Measurements from ENCODE around the gene PRLR. TPM values are rescaled to one million over a fixed set of nuclear protein-coding genes. Genes with fewer than 3 reads are reported as not detected.
"Not testable (repeated sequence)": the region's sequence is repeated elsewhere in the genome, so short reads cannot be mapped to it uniquely, and the experiment has no call there.

The PRLR gene
- polyA plus RNA-seq, 1 donor from 2014 or later = 0.50 TPM

DNA sequence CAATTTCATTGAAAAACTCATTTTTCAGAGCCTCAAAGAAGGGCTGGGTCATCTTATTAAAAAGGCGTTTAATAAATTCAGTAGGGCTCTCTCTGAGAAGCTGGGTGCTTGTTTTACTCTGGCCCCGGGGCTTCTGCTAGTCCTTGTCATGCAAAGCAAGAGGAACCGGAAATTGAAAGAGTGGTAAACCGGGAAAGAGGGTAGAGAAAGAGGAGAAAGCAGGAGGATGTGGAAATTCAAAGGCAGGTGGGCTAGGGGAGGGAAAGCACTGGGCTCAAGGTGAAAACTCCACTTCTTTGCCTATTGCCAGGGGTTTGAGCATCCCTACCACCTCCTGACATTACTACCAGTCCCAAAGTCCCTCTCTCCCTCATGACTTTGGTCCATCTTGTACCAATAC, 118.0 kb downstream of the PRLR start:
- H2AFZ ChIP-seq (ENCODE audit: low read depth, low read length) = no peak overlapping the region
- no peak overlapping the region for H3K4me2 ChIP-seq (ENCODE audit: low read length)

DNA sequence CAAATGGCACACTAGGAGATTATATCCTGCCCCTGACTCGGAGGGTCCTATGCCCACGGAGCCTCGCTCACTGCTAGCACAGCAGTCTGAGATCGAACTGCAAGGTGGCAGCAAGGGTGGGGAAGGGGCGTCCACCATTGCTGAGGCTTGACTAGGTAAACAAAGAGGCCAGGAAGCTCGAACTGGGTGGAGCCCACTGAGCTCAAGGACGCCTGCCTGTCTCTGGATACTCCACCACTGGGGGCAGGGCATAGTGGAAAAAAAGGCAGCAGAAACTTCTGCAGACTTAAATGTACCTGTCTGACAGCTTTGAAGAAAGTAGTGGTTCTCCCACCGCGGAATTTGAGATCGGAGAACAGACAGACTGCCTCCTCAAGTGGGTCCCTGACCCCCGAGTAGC, 125.7 kb downstream of the PRLR start:
- not testable (repeated sequence) for H4K20me1 ChIP-seq (ENCODE audit: insufficient read depth); H3K27ac ChIP-seq (ENCODE audit: low read length); H3K9ac ChIP-seq (ENCODE audit: low read length); H3K4me2 ChIP-seq (ENCODE audit: low read length); H3K79me2 ChIP-seq (replicated peaks; ENCODE audit: insufficient read depth, low read length); H3K4me3 ChIP-seq (ENCODE audit: low read length); H3K9me3 ChIP-seq (ENCODE audit: low read length); H3F3A ChIP-seq (ENCODE audit: insufficient read depth, low read length, poor library complexity, severe bottlenecking); H3K27me3 ChIP-seq (ENCODE audit: insufficient read depth, low read depth, low read length); H3K9me2 ChIP-seq (ENCODE audit: insufficient read depth, low read length); H3K36me3 ChIP-seq (ENCODE audit: insufficient read depth, low read length); H2AFZ ChIP-seq (ENCODE audit: low read depth, low read length)

More for the DNA sequence above, 118.0 kb downstream of the PRLR start:
- no peaks in the 10 kb centered on the region for H3K9me3 ChIP-seq (ENCODE audit: low read length)
- TF ChIP-seq EZH2 (IDR thresholded peaks at IDR 0.05; ENCODE audit: borderline replicate concordance, insufficient read depth, low read length, poor library complexity, severe bottlenecking) = no peak
- TF ChIP-seq, protein P1, sequence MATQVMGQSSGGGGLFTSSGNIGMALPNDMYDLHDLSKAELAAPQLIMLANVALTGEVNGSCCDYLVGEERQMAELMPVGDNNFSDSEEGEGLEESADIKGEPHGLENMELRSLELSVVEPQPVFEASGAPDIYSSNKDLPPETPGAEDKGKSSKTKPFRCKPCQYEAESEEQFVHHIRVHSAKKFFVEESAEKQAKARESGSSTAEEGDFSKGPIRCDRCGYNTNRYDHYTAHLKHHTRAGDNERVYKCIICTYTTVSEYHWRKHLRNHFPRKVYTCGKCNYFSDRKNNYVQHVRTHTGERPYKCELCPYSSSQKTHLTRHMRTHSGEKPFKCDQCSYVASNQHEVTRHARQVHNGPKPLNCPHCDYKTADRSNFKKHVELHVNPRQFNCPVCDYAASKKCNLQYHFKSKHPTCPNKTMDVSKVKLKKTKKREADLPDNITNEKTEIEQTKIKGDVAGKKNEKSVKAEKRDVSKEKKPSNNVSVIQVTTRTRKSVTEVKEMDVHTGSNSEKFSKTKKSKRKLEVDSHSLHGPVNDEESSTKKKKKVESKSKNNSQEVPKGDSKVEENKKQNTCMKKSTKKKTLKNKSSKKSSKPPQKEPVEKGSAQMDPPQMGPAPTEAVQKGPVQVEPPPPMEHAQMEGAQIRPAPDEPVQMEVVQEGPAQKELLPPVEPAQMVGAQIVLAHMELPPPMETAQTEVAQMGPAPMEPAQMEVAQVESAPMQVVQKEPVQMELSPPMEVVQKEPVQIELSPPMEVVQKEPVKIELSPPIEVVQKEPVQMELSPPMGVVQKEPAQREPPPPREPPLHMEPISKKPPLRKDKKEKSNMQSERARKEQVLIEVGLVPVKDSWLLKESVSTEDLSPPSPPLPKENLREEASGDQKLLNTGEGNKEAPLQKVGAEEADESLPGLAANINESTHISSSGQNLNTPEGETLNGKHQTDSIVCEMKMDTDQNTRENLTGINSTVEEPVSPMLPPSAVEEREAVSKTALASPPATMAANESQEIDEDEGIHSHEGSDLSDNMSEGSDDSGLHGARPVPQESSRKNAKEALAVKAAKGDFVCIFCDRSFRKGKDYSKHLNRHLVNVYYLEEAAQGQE (IDR thresholded peaks at IDR 0.05; ENCODE audit: borderline replicate concordance) = no peak
- TF ChIP-seq TAF1 (IDR thresholded peaks at IDR 0.05; ENCODE audit: low read depth) = no peak
- TF ChIP-seq, protein P2, sequence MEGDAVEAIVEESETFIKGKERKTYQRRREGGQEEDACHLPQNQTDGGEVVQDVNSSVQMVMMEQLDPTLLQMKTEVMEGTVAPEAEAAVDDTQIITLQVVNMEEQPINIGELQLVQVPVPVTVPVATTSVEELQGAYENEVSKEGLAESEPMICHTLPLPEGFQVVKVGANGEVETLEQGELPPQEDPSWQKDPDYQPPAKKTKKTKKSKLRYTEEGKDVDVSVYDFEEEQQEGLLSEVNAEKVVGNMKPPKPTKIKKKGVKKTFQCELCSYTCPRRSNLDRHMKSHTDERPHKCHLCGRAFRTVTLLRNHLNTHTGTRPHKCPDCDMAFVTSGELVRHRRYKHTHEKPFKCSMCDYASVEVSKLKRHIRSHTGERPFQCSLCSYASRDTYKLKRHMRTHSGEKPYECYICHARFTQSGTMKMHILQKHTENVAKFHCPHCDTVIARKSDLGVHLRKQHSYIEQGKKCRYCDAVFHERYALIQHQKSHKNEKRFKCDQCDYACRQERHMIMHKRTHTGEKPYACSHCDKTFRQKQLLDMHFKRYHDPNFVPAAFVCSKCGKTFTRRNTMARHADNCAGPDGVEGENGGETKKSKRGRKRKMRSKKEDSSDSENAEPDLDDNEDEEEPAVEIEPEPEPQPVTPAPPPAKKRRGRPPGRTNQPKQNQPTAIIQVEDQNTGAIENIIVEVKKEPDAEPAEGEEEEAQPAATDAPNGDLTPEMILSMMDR (IDR thresholded peaks at IDR 0.05; ENCODE audit: poor library complexity, severe bottlenecking) = no peak
- no peak for TF ChIP-seq RAD21 (conservative IDR thresholded peaks at IDR 0.05)
- no peak for TF ChIP-seq EP300 (conservative IDR thresholded peaks at IDR 0.05; ENCODE audit: poor library complexity, severe bottlenecking)
- no peak for TF ChIP-seq SMC3 (conservative IDR thresholded peaks at IDR 0.05; ENCODE audit: poor library complexity)
- TF ChIP-seq POLR2AphosphoS5 (IDR thresholded peaks at IDR 0.05) = no peak
- no peak for TF ChIP-seq MXI1 (conservative IDR thresholded peaks at IDR 0.05; ENCODE audit: poor library complexity, severe bottlenecking)
- no peaks in the 10 kb centered on the region for H3K36me3 ChIP-seq (ENCODE audit: insufficient read depth, low read length)
- H3K9me2 ChIP-seq (ENCODE audit: insufficient read depth, low read length) = no peaks in the 10 kb centered on the region
- H3K27me3 ChIP-seq (ENCODE audit: insufficient read depth, low read depth, low read length) = no peaks in the 10 kb centered on the region
- H3K27ac ChIP-seq (ENCODE audit: low read length) = no peak overlapping the region
- no peaks in the 10 kb centered on the region for H3K79me2 ChIP-seq (replicated peaks; ENCODE audit: insufficient read depth, low read length)
- no peak overlapping the region for H3K9ac ChIP-seq (ENCODE audit: low read length)
- H4K20me1 ChIP-seq (ENCODE audit: insufficient read depth) = no peaks in the 10 kb centered on the region
- no peaks in the 10 kb centered on the region for H3F3A ChIP-seq (ENCODE audit: insufficient read depth, low read length, poor library complexity, severe bottlenecking)
- H3K4me3 ChIP-seq (ENCODE audit: low read length) = no peak overlapping the region

Data from neural cell (in vitro differentiated cells).